Measurements from ENCODE around the gene WDR72.
A peak's percentile ranks its signal among the peaks of the same experiment; 100 is the strongest.

Gene WDR72

DNA sequence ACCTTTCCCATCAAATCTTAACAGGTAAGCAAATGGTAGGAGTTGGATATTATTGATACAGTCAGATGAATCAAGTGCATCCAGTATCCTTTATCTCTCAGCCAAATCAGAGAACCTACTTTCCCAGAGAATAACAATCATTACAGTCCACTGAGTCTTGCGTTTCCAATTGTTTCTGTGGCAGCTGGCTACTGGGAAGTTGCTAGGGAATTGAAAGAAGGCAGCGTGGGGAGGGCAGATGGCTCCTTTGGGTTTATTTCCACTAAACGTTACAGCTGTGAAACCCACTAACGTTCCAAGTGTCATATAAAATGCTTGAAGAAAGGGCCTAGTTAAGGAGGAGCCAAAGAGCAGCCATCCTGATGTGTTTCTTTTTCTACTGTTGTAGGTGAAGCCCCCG, 78.4 kb downstream of the WDR72 start:
- DNase-seq (ENCODE audit: low read depth in 1 of 2, low spot score in 1 of 2): no peak
- in situ Hi-C loops (cut with HindIII; ENCODE audit: low pct_unique_long_range_greater_than_20kb, low sequenced_read_pairs): no loop called here
- TF ChIP-seq JUND (IDR thresholded peaks at IDR 0.05; ENCODE audit: low read depth): no peak

DNA sequence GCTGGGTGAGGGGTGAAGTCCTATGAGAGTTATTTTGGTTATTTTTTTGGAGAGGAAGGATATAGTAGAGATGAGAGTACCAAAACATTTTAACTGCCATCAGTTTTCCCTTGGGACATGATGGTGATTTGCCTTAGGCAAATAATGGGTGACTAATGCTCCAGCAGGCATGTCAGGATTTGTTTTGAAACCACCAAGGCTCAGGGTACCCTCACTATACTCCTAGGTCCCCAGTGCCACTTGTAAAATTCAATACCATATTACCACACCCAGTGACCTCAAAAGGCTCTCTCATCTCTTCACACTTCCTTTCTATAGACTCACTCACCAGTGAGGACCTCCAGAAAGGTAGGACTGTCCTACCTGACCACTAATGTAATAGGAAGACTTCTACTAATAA, 83.6 kb downstream of the WDR72 start:
- in situ Hi-C loops (cut with HindIII; ENCODE audit: low pct_unique_long_range_greater_than_20kb, low sequenced_read_pairs): no loop called here
- TF ChIP-seq JUND (IDR thresholded peaks at IDR 0.05; ENCODE audit: low read depth): no peak
- DNase-seq (ENCODE audit: low read depth in 1 of 2, low spot score in 1 of 2): no peak

DNA sequence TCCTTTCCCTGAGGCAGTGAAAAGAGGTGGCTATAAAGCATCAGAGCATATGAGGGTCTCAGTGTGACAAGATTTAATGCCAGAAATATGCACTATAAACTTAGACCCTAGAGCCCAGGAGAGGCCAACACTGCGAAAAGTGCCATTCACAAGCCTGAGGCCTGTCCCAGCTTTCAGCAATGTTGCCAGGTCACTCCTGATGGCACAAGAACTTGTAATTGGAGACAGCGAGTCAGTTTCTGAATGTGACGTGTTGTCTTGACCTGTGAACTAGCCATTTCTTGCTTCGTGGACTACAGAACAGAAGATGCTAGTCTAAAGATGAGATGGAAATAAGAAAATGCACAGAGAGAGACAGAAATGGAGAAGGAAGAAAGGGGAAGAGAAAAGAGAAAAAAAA, 87.9 kb downstream of the WDR72 start:
- no peak for TF ChIP-seq JUND (IDR thresholded peaks at IDR 0.05; ENCODE audit: low read depth)
- in situ Hi-C loops (cut with HindIII; ENCODE audit: low pct_unique_long_range_greater_than_20kb, low sequenced_read_pairs): no loop called here
- peak in 1 of 2 experiments; percentile 48 for DNase-seq (ENCODE audit: low read depth in 1 of 2, low spot score in 1 of 2)

DNA sequence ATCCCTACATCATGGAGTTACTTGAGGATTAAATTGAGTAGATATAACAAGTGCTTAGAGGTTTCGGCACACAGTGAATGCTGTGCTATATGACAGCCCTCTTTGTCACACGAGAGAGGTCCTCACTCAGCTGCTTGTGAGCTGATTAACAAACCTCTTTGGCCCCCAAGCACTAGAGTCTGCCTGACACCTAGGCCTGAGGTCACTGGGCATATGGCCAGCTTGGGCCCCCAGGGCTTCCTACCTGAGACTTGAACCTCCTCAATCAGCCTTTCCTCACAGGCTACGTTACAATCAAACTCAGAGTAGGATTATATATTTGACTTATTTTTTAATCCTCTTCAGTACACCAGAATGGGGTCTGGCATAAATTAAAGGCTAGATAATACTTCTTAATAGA, 88.8 kb downstream of the WDR72 start:
- DNase-seq (ENCODE audit: low read depth in 1 of 2, low spot score in 1 of 2): no peak
- TF ChIP-seq JUND (IDR thresholded peaks at IDR 0.05; ENCODE audit: low read depth): no peak
- in situ Hi-C loops (cut with HindIII; ENCODE audit: low pct_unique_long_range_greater_than_20kb, low sequenced_read_pairs): no loop called here

DNA sequence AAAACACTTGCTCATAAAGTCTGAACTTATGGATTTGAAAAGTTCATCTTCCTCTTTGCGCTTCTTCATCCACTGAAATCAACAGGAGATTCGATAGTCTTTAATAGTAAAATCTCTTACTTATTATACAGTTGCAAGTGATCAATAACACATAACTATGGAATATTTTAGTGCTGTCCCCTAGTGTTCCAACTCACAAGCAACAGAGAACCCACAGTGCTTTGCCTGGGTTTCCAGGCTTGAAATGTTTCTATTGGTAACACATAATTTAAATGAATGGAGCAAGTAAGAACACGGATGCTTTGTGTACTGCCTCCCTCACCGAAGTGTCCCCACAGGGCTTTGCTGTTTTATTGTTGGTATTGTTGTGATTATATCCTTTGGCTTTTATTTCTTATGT, 93.5 kb downstream of the WDR72 start:
- in situ Hi-C loops (cut with HindIII; ENCODE audit: low pct_unique_long_range_greater_than_20kb, low sequenced_read_pairs): no loop called here
- TF ChIP-seq JUND (IDR thresholded peaks at IDR 0.05; ENCODE audit: low read depth): no peak

DNA sequence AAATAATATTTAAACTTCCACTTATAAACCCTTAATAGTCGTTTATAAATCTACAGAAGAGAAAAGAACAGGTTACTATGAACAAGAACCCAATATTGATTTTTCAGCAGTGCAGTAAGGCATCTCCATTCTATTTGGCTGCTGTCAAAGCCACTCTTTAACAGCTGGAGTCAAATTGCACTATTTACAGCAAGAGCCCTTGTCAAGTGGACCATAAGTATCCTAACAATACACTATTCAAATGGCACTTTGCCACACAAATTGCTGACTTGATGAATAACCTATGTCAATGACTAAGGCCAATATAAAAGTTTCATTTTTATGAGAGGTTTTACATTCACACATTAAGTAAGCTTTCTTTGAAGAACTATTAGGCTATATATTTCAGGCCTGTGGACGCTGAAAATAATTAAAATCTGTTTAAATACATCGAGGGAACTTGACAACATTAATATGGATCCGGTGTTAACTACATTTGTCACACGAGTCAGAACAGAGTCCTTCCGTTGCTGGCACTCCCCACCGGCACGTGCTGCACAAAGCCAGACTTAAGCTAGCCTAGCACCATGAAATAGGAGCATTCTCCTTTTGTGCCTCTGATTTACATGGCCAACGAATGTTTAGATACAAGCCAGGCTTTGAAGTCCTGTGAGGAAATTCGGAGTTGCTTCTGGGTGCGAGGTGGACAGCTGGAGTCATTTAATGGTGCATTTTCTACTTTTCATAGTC, 100.5 kb downstream of the WDR72 start:
- no peak for DNase-seq (ENCODE audit: low read depth in 1 of 2, low spot score in 1 of 2)
- in situ Hi-C loops (cut with HindIII; ENCODE audit: low pct_unique_long_range_greater_than_20kb, low sequenced_read_pairs): no loop called here
- no peak for TF ChIP-seq JUND (IDR thresholded peaks at IDR 0.05; ENCODE audit: low read depth)

More for the DNA sequence above, 93.5 kb downstream of the WDR72 start:
- DNase-seq (ENCODE audit: low read depth in 1 of 2, low spot score in 1 of 2): peak in 1 of 2 experiments; percentile 22

DNA sequence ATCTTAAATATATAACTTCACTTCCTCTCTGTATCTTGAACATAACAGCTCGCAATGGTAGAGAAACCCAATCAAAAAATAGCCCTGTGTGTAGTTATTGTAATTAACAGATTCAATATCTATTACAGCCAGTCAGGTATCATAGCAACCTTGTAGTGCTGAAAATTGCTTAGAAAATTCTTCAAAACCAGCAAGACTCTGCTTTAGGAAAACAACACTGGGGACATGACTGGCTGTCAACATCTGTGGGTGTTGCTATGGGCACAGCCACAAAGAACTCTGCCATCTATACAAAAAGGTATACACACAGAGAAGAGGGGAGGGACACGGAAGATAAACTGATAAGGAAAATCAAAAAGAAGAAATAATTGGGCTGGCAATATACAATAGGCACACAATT, 101.2 kb downstream of the WDR72 start:
- in situ Hi-C loops (cut with HindIII; ENCODE audit: low pct_unique_long_range_greater_than_20kb, low sequenced_read_pairs): no loop called here
- TF ChIP-seq JUND (IDR thresholded peaks at IDR 0.05; ENCODE audit: low read depth): no peak
- DNase-seq (ENCODE audit: low read depth in 1 of 2, low spot score in 1 of 2): no peak

DNA sequence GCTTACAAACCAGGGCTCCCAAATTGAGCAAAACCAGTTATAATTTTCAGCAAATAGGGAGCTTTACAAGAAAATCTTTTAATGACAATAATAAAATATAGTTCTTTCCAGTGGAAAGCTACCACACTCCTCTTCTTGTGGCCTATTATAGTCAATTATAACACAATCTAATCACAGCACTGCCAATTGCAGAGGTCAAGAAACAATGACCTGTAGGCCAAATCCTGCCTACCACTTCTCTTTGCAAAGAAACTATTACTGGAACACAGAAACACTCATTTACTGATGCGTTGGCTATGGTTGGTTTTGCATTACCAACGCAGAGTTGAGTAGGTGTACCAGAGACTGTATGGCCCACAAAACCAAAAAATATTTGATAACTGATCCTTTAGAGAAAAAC, 110.5 kb downstream of the WDR72 start:
- TF ChIP-seq JUND (IDR thresholded peaks at IDR 0.05; ENCODE audit: low read depth): no peak
- in situ Hi-C loops (cut with HindIII; ENCODE audit: low pct_unique_long_range_greater_than_20kb, low sequenced_read_pairs): no loop called here

DNA sequence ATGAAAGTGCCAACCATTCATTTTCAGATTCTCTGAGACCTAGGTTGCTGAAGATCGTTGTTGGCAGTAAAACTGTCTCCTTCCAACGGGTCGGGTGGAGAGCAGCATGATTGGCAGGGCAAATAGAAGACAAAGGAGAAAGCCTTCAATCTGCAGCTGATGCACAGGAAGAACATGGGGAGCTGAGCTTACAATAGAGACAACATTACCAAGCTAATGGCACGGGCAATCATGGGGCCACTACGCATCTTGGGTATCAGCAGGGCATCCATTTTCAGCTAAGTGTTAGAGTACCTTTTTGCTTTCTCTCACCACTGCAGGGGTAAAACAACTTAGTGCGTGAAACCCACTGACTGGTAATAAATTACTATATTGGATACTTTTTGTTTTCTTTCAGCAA, 114.8 kb downstream of the WDR72 start:
- in situ Hi-C loops (cut with HindIII; ENCODE audit: low pct_unique_long_range_greater_than_20kb, low sequenced_read_pairs): no loop called here
- DNase-seq (ENCODE audit: low read depth in 1 of 2, low spot score in 1 of 2): no peak
- no peak for TF ChIP-seq JUND (IDR thresholded peaks at IDR 0.05; ENCODE audit: low read depth)

More for the DNA sequence above, 110.5 kb downstream of the WDR72 start:
- no peak for DNase-seq (ENCODE audit: low read depth in 1 of 2, low spot score in 1 of 2)

DNA sequence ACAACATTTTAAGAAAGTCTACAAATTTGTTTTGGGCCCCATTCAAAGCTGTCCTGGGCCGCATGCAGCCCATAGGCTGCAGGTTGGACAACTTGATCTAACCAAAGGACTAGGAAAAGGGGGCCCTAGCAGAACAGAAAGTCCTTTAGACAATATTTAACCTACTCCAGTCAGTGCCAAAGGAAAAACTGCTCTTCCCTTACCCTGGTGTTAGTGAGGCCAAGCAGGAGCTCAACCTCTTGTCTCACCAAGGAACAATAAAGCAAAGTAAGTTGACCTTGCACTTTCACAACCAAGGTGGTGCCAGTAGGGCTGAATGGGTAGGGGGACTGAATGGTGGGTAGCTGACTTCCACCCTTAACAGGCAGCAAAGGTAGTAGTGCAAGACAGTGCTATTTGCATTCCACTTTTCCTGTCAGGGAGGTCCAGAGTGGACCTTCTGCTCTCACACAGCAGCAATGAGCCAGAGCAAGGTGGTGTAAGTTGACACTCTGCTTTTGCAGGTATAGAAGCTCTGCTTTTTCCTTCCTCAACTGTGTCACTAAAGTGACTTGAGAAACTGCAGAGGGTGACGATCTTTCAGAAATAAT, 124.9 kb downstream of the WDR72 start:
- no peak for TF ChIP-seq JUND (IDR thresholded peaks at IDR 0.05; ENCODE audit: low read depth)
- DNase-seq (ENCODE audit: low read depth in 1 of 2, low spot score in 1 of 2): no peak
- in situ Hi-C loops (cut with HindIII; ENCODE audit: low pct_unique_long_range_greater_than_20kb, low sequenced_read_pairs): no loop called here

DNA sequence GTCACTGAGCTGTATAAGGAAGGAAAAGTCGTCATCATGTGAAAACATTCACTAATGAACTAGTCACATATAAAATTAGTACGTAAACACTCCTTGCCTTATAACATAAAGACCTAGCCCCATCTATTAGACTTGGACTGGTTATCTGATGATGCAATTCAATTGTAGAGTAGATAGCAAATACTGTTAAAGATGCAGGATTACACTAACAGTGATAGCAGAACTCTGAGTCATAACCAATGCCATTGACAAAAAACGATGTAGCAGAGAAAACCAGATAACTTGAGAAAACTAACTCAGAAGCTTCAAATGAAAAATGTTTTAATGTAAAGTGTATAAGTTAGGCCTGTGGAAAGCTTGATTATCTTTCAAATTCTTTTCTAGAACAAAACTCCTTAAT, 132.2 kb downstream of the WDR72 start:
- no peak for TF ChIP-seq JUND (IDR thresholded peaks at IDR 0.05; ENCODE audit: low read depth)
- in situ Hi-C loops (cut with HindIII; ENCODE audit: low pct_unique_long_range_greater_than_20kb, low sequenced_read_pairs): no loop called here
- no peak for DNase-seq (ENCODE audit: low read depth in 1 of 2, low spot score in 1 of 2)

DNA sequence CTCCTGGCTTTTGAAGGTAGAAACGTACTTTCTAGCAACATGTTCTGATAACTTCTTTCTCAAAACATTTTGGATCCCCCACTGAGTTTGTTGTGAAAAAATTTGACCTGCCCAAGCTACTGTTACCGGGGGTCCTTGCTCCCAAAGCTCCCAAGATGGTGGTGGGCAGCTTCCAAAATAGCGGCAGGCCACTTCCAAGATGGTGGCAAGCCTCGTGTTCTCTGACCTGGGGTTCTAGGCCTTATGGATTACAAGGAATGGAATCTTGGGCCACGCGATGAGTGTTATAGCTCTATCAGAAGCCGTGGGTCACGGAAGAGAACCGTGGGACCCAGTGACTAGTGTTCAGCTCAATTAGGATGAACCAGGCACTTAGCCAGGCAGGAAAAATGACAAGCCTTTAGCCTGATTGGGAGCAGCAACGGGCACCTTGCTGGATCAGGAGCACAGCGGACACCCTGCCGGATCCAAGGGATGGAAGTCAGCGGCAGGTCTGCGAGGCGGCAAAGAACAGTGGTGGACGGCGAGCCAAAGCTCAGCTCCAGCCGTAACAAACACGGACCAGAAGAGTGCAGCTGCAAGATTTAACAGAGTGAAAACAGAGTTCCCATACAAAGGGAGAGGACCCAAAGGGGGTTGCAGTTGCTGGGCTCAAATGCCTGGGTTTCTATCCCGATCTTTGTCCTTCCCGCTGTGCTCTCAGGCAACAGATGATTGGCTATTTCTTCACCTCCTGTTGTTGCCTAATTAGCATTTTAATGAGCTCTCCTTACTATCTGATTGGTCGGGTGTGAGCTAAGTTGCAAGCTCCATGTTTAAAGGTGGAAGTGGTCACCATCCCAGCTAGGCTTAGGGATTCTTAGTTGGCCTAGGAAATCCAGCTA, 133.3 kb downstream of the WDR72 start:
- in situ Hi-C loops (cut with HindIII; ENCODE audit: low pct_unique_long_range_greater_than_20kb, low sequenced_read_pairs): no loop called here
- TF ChIP-seq JUND (IDR thresholded peaks at IDR 0.05; ENCODE audit: low read depth): no peak
- DNase-seq (ENCODE audit: low read depth in 1 of 2, low spot score in 1 of 2): no peak

DNA sequence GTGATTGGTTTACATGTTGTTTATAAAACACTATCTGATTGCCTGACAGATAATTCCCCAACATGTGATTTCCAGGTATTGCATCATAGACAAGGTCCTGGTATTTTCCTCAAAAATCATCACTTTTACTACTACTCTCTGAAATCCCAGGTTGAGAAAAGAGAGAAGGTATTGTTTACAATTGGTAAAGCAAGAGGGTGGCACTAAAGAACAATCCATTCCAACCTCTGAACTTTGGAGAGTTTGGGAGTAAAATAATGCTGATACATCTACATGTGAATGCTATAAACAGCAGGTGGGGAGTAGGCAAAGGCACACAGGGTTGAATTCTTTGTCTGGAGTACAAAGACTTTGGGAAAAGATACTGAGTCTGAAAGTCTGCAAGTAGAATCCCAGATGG, 134.2 kb downstream of the WDR72 start:
- no peak for DNase-seq (ENCODE audit: low read depth in 1 of 2, low spot score in 1 of 2)
- no peak for TF ChIP-seq JUND (IDR thresholded peaks at IDR 0.05; ENCODE audit: low read depth)
- in situ Hi-C loops (cut with HindIII; ENCODE audit: low pct_unique_long_range_greater_than_20kb, low sequenced_read_pairs): no loop called here
